ENCODE measurements around the gene RPL37.

RPL37 gene

GRCh38 chr5:40784916-40785315 lies 50.1 kb downstream of the RPL37 start:
- TF ChIP-seq GATA2 (IDR thresholded peaks at IDR 0.05; ENCODE audit: low read depth, low read length) (no peak), GATA3 (IDR thresholded peaks at IDR 0.05; ENCODE audit: low read depth, low read length) (no peak)

- no peak for TF ChIP-seq GATA3 (IDR thresholded peaks at IDR 0.05; ENCODE audit: low read depth, low read length)
- TF ChIP-seq GATA2 (IDR thresholded peaks at IDR 0.05; ENCODE audit: low read depth, low read length): no peak
Observed at GRCh38 chr5:40784027-40784653, 50.9 kb downstream of the RPL37 start.

- TF ChIP-seq GATA3 (IDR thresholded peaks at IDR 0.05; ENCODE audit: low read depth, low read length) (no peak), GATA2 (IDR thresholded peaks at IDR 0.05; ENCODE audit: low read depth, low read length) (no peak)
Observed at GRCh38 chr5:40781843-40782409, 53.1 kb downstream of the RPL37 start.

GRCh38 chr5:40780858-40781257 lies 54.2 kb downstream of the RPL37 start:
- TF ChIP-seq GATA2 (IDR thresholded peaks at IDR 0.05; ENCODE audit: low read depth, low read length): no peak
- TF ChIP-seq GATA3 (IDR thresholded peaks at IDR 0.05; ENCODE audit: low read depth, low read length): no peak

- TF ChIP-seq GATA2 (IDR thresholded peaks at IDR 0.05; ENCODE audit: low read depth, low read length) (no peak), GATA3 (IDR thresholded peaks at IDR 0.05; ENCODE audit: low read depth, low read length) (no peak)
Observed at GRCh38 chr5:40780199-40780598, 54.8 kb downstream of the RPL37 start.

- TF ChIP-seq GATA3 (IDR thresholded peaks at IDR 0.05; ENCODE audit: low read depth, low read length) (no peak), GATA2 (IDR thresholded peaks at IDR 0.05; ENCODE audit: low read depth, low read length) (no peak)
Observed at GRCh38 chr5:40779561-40779960, 55.5 kb downstream of the RPL37 start.

GRCh38 chr5:40778133-40778532 lies 56.9 kb downstream of the RPL37 start:
- TF ChIP-seq GATA3 (IDR thresholded peaks at IDR 0.05; ENCODE audit: low read depth, low read length) (no peak), GATA2 (IDR thresholded peaks at IDR 0.05; ENCODE audit: low read depth, low read length) (no peak)

GRCh38 chr5:40776658-40776977 lies 58.4 kb downstream of the RPL37 start:
- TF ChIP-seq GATA3 (IDR thresholded peaks at IDR 0.05; ENCODE audit: low read depth, low read length) (no peak), GATA2 (IDR thresholded peaks at IDR 0.05; ENCODE audit: low read depth, low read length) (no peak)

- TF ChIP-seq GATA2 (IDR thresholded peaks at IDR 0.05; ENCODE audit: low read depth, low read length): no peak
- no peak for TF ChIP-seq GATA3 (IDR thresholded peaks at IDR 0.05; ENCODE audit: low read depth, low read length)
Observed at GRCh38 chr5:40775846-40776657, 59.0 kb downstream of the RPL37 start.
